Raji (cell line): Measurements from ENCODE around the gene DUS1L.

Experiments
- POLR2A ChIP-seq: IDR thresholded peaks from 2 replicates; pipeline ENCODE4 v1.6.1; 2011; ENCODE audit warnings: low read depth, low read length, control low read depth; ENCODE audit not compliant: insufficient read depth

Gene DUS1L

DNA sequence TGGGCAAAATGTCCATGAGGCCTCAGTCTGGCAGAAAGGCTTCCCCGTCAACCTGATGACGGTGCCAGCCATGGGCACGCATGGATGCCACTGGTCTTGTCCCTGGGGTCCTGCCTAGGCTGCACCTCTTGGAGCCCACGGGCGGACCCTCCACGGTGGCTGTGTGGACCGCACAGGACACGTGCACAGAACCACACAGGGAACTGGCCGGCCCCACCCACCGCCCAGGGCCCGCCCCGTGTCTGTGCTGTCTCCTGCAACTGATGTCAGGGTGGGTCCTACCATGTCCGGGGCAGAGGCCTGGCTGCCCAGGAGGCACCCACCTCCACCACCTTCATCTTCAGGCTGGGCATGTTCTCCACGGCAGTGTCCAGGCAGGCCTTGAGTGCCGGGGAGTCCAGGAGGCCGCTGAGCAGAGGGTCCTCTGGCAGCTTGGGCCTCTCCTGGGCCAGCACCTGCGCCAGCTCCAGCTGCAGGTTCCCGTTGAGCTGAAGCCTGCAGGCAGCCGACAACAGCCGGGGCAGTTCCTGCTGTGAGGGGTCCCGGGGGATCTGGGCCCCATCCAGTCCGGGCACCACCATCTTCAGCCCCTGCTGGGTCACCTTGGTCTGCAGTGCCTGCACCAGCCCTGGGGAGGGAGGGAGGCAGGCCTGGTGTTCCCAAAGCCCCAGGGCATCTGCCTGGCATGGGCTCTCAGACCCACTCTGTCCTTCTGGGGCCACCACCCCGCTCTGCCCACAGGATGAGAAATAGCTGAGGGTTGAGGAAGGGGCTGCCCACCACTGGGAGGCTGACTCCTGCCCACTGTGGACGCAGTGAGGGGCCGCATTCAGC lies 20.5 kb upstream of the DUS1L start:
- TF ChIP-seq POLR2A: no peak

DNA sequence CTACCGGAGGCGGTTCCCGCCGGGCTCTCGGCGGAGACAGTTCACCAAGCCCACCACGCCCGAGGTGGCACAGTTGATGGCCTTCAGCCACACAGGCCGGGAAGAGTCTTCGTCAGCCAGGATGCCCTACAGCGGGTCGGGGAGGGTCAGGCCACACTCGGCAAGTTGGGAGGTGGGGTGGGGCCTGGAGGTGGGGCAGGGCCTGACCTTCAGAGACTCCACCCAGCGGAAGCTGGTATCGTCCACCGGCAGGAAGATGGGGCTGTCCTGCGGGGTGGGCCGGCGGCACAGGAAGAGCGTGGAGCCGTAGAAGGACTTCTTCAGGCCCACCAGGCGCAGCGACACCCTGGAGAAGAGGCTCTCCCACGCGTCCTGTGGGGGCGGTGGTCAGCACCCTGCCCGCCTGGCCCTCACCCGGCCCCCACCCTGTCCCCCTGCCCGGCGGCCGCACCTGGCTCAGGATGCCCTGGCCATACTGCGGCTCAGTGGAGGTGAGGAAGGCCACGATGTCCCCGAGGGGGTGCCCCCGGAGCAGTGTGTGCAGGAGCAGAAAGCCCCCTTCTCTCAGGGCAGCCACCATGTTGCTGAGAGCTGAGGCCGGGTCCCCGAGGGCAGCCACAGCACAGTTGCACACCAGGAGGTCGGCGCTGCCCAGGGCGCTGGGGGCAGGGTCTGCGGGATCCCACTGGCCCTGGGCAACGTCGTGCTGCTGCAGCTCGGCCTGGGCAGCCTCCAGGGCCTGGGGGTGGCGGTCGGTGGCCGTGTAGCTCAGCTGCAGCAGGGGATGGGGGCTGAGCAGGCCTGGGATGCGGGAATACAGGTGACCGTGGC lies 19.6 kb upstream of the DUS1L start:
- no peak for TF ChIP-seq POLR2A

DNA sequence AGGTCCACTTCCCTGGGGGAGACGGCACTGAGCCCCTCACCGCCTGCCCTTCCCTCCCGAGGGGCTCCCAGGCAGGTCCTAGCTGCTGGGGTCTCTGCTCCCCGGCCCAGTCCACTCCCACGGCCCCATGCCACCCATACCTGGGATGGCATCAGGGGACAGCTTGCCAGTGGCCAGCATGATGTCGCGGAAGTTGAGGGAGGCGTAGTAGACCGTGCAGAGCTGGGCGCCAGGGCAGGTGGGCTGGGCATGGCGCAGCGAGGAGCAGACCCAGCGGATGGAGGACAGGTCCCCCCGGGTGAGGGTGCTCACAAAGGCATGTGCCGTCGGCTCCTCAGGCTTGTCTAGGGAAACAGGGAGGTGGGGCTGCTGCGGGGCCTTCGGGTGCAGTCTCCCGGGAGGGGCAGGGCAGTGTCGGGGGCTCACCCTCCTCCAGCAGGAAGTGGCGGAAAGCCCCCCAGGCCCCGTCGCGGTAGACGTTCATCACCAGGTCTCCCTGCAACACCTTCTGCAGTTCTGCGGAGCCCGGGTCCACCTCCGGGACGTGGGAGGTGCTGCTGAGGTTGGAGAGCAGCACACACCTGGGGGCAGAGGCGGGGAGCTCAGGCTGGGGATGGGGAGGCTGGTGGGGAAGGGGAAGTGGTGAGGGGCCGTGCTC lies 18.9 kb upstream of the DUS1L start:
- no peak for TF ChIP-seq POLR2A

DNA sequence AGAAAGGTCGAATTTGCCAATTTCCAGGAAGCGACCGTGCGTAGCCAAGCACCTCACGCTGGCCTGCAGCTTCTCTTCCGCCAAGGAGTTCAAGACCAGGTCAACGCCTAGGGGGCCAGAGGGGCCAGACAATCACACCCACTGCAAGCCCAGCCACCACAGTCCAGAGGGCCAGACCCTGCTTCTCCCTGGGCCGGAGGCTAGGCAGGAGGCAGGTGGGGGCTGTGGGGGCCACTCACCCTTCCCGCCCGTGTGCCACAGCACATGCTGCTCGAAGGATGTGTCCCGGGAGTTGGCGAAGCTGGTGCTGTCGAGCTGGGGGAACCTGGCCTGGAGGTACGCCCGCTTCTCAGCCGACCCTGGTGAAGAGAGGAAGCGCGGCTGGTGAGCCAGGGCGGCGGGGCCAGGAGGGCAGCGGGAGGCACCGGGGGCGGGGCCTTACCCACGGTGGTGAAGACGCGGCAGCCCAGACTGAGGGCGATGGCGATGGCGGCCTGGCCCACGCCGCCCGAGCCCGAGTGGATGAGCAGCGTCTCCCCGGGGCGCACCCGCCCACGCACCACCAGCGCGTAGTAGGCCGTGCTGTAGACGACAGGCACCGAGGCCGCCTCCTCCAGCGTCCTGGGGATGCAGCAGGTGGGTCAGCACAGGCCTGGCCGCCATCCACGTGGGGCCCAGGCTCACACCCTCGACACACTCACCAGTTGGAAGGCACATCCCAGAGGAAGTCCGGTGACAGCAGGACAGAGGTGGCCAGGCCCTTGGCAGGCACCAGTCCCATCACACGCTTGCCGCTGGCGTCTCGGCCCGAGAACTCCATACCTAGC lies 18.1 kb upstream of the DUS1L start:
- no peak for TF ChIP-seq POLR2A

DNA sequence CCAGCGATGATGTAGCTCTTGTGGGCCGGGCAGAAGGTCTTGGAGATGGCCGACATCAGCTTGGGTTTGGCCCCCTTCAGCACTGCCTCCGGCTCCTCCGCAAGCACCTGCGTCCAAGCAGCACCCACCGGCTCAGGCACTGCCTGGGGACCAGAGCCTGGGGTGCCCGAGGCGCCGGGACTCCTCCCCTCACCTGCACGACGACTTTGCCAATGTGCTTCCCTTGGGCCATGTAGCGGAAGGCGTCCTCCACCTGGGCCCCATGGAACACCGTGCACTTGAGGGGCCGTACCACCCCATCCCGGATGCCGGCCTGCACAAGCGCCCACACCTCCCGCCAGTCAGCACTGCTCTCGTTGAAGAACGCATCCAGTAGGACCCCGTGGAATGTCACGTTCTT lies 17.4 kb upstream of the DUS1L start:
- TF ChIP-seq POLR2A: no peak

DNA sequence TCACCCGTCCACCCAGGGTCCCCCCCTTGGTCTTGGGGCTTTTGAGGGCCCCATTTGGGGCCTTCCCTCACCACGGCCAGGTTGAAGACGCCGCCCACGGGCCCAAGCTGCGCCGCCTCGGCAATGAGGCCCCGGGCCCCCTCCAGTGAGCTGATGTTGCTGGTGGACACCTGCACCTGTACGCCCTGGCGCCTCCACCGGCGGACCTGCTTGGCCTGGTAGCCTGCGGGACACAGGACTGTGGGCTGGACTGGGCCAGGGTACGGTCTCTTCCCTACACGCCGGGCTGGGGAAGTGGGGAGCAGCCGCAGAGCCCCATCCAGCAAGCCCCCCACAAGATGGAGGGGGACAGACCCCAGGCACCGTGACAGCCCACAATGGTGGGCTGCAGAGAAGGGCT lies 16.9 kb upstream of the DUS1L start:
- TF ChIP-seq POLR2A: no peak

DNA sequence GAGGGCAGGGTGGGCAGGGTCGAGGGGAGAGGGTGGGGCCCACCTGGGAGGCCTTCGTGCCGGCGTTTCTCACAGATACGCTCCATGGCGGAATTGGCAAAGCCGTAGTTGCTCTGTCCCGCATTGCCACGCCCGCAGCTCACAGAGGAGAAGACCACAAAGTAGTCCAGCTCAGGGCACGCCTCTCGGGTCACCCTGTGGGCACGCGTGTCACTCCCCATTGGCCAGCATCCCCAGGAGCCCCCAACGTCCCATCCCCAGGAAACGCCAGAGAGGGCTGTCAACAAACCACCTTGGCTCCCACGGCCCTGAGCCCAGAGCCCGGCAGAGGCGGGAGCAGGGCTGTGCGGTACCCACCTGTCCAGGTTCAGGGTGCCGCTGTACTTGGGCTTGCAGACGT lies 16.4 kb upstream of the DUS1L start:
- TF ChIP-seq POLR2A: no peak

DNA sequence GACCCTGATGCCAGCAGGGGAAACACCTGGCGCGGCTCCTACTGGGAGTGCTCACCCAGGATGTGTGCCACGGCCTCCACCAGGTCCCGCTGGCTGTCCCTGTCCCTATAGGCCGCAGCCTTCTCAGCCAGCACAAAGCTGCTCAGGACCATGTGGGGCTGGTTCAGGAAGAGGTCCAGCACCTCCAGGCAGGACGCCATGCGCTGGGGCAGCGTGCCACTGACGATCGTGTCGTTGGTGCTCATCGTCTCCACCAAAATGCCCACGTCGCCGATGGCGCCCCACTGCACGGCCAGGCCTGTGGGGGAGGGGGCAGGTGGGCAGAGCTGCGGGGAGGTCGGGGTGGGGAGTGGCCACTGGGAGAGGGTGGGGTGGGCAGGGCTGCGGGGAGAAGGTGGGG lies 15.9 kb upstream of the DUS1L start:
- no peak for TF ChIP-seq POLR2A

DNA sequence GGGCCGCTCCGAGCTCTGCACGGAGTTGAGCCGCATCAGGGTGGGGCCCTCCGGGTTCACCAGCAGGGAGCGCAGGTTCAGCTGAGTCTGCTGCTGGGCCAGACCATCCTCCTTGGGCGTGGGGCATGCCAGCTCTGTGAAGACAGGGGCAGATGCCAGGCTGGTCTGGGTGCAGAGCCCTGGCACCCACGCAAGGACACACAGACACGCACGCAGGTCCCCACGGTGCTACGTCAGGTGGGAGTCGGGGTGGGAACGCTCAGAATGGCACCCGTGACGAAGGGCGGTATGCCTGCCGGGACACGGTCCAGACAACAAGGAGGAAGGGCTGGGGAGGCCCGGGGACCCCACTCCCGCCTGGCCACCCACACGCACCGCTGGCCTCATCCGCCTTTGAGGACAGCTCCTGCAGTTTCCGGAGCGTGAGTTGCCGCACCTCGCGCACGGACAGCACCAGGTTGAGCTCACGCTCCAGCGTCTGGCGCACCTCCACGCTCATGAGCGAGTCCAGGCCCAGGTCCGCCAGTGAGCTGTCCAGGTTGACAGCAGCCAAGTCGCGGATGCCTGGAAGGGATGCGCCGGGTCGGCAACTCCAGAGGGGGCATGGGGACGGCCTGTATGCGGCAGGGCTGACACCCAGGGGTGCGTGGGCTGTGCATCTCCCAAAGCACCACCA lies 15.3 kb upstream of the DUS1L start:
- TF ChIP-seq POLR2A: no peak

DNA sequence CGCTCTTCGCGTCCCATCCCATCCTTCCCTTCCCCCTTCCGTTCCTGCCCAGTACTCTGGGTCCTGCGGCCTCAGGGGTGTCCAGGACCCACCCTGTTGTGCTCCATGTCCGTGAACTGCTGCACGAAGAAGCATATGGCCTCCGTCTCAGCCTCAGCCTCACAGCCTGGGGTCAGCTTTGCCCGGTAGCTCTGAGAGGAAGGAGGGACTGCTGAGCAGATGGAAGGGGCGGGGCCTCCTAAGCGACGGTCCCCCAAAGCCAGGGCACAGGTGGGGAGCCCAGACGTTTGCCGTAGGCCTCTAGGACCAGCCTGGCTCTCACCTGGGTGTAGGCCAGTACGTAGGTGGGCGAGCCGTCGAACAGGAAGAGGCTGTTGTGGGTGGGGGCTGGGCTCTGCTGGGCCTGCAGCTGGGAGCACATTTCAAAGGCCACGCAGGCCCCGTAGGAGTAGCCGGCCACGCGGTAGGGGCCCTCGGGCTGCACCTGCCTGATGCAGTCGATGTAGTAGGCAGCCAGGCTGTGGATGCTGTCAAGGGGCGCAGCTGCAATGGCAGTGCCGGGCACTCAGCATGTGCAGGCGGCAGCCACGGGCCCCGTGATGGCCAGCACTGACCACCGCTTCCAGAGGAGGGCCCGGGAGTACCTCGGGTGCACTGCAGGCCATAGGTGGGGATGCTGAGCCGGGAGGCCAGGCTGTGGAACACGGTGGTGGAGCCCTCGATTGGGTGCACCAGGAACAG lies 14.6 kb upstream of the DUS1L start:
- no peak for TF ChIP-seq POLR2A

DNA sequence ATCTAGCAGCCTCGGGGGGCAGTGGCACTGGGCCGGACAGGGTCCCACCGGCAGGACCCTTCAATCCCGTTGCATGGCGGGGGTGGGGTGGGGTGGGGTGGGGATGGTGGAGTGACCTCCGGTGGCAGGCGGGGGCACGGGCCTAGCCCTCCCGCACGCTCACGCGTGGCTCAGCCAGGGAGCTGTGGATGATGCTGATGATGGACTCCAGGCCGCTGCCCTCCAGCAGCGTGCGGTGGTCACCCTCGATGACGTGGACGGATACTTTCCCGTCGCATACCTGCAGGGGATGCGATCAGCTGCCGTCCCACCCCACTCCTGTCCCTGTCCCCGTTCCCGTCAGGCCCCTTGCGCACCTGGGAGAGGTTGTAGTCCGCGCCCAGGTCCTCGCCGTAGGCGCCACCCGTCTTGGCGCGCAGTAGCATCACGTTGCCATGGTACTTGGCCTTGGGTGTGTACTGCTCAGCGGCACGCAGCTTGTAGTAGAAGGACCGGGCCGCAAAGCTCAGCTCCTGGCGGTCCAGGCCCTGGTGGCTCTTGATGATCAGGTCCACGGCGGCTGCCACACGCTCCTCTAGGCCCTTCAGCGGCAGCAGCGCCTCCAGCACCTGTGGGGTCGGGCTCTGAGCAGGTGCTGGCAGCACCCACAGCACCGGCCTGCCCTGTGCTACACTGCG lies 13.5 kb upstream of the DUS1L start:
- TF ChIP-seq POLR2A: no peak

DNA sequence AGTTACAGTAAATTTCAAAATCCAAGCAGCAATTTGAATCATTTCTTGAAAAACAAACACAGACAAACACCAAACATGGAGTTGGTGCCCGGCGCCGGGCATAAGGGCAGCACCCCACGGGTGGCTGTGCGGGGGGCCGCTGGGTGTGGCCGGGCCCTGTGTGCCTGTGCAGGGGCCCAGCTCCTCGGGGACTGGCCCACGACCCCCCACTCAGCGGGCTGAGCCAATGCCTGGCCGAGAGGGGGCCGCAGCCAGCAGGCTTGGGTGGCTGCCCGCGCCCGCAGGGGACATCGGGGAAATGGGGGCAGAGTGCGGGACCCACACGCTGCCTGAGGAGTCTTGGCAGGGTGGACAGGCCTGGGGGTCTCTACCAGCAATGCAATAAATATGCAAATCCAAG lies 12.8 kb upstream of the DUS1L start:
- no peak for TF ChIP-seq POLR2A
